ENCODE results near the gene PARVA. TPM values are rescaled to one million over a fixed set of nuclear protein-coding genes. Genes with fewer than 3 reads are reported as not detected.

The PARVA gene
- total RNA-seq, 2 experiments from 2014 or later = 0.08 to 0.98 TPM

GRCh38 chr11:12556155-12556554 is 178.8 kb downstream of the PARVA start:
- Mint-ChIP-seq H3K36me3 (ENCODE audit: low read depth) (no peaks in the 10 kb centered on the region), H3K27ac (no peak overlapping the region), H3K27me3 (peaks cover 54% of the 10 kb centered on the region), H3K4me3 (no peak overlapping the region), H3K4me1 (ENCODE audit: low read depth) (no peaks in the 10 kb centered on the region), H3K9me3 (peaks cover 9% of the 10 kb centered on the region)
- Histone ChIP-seq H3K27me3 (ENCODE audit: control insufficient read depth in 1 of 2, insufficient read depth in 2 of 2, low read length in 2 of 2) (no peaks in the 10 kb centered on the region), H3K27ac (ENCODE audit: low read depth in 1 of 2, low read length in 2 of 2) (no peak overlapping the region), H3K4me3 (ENCODE audit: low read length) (no peak overlapping the region), H3K36me3 (ENCODE audit: insufficient read depth, low read length) (no peaks in the 10 kb centered on the region), H3K9me3 (ENCODE audit: control insufficient read depth in 1 of 2, insufficient read depth in 1 of 2, low read length in 2 of 2) (no peaks in the 10 kb centered on the region), H3K4me1 (ENCODE audit: insufficient read depth, low read length) (no peaks in the 10 kb centered on the region)
- DNase-seq = no peak
- ChIA-PET POLR2A (no interaction called here), CTCF (no interaction called here)
- no peak for ATAC-seq (ENCODE audit: poor library complexity)
- TF ChIP-seq CTCF (IDR thresholded peaks at IDR 0.05) = no peak
- intact Hi-C loops (cut with DNase I, micrococcal nuclease) = no loop called here

GRCh38 chr11:12556788-12557384 is 179.5 kb downstream of the PARVA start:
- Histone ChIP-seq H3K4me3 (ENCODE audit: low read length) (no peak overlapping the region), H3K27me3 (ENCODE audit: control insufficient read depth in 1 of 2, insufficient read depth in 2 of 2, low read length in 2 of 2) (no peaks in the 10 kb centered on the region), H3K9me3 (ENCODE audit: control insufficient read depth in 1 of 2, insufficient read depth in 1 of 2, low read length in 2 of 2) (no peaks in the 10 kb centered on the region), H3K4me1 (ENCODE audit: insufficient read depth, low read length) (no peaks in the 10 kb centered on the region), H3K36me3 (ENCODE audit: insufficient read depth, low read length) (no peaks in the 10 kb centered on the region), H3K27ac (ENCODE audit: low read depth in 1 of 2, low read length in 2 of 2) (no peak overlapping the region)
- no peaks in the 10 kb centered on the region for H3K4me1 Mint-ChIP-seq (ENCODE audit: low read depth)
- H3K4me3 Mint-ChIP-seq = no peak overlapping the region
- peaks cover 53% of the 10 kb centered on the region for H3K27me3 Mint-ChIP-seq
- peaks cover 9% of the 10 kb centered on the region for H3K9me3 Mint-ChIP-seq
- DNase-seq (no peak), ATAC-seq (ENCODE audit: poor library complexity) (no peak)
- H3K36me3 Mint-ChIP-seq (ENCODE audit: low read depth) = no peaks in the 10 kb centered on the region
- H3K27ac Mint-ChIP-seq = no peak overlapping the region
- intact Hi-C loops (cut with DNase I, micrococcal nuclease) = no loop called here
- TF ChIP-seq CTCF (IDR thresholded peaks at IDR 0.05) = no peak
- ChIA-PET CTCF (no interaction called here), POLR2A (no interaction called here)

GRCh38 chr11:12559011-12559410 is 181.6 kb downstream of the PARVA start:
- no peak for DNase-seq
- no peaks in the 10 kb centered on the region for H3K36me3 Mint-ChIP-seq (ENCODE audit: low read depth)
- Histone ChIP-seq H3K4me3 (ENCODE audit: low read length) (no peak overlapping the region), H3K27me3 (ENCODE audit: control insufficient read depth in 1 of 2, insufficient read depth in 2 of 2, low read length in 2 of 2) (no peaks in the 10 kb centered on the region), H3K4me1 (ENCODE audit: insufficient read depth, low read length) (no peaks in the 10 kb centered on the region), H3K27ac (ENCODE audit: low read depth in 1 of 2, low read length in 2 of 2) (no peak overlapping the region), H3K9me3 (ENCODE audit: control insufficient read depth in 1 of 2, insufficient read depth in 1 of 2, low read length in 2 of 2) (no peaks in the 10 kb centered on the region), H3K36me3 (ENCODE audit: insufficient read depth, low read length) (no peaks in the 10 kb centered on the region)
- no peak for TF ChIP-seq CTCF (IDR thresholded peaks at IDR 0.05)
- ATAC-seq (ENCODE audit: poor library complexity) = no peak
- H3K9me3 Mint-ChIP-seq = peaks cover 6% of the 10 kb centered on the region
- H3K27me3 Mint-ChIP-seq = peaks cover 43% of the 10 kb centered on the region
- ChIA-PET CTCF (no interaction called here), POLR2A (no interaction called here)
- no peaks in the 10 kb centered on the region for H3K4me1 Mint-ChIP-seq (ENCODE audit: low read depth)
- H3K27ac Mint-ChIP-seq = no peak overlapping the region
- intact Hi-C loops (cut with DNase I, micrococcal nuclease) = no loop called here
- H3K4me3 Mint-ChIP-seq = no peak overlapping the region

Data from CD4-positive, alpha-beta T cell (primary cell).